Measurements from ENCODE around the gene TAS2R20.

The TAS2R20 gene

GRCh38 chr12:10957741-10958140, 40.4 kb downstream of the TAS2R20 start:
- Histone ChIP-seq H3K36me3 (ENCODE audit: insufficient read depth, low read length) (no peaks in the 10 kb centered on the region), H3K4me1 (ENCODE audit: control insufficient read depth, insufficient read depth, low read length) (no peaks in the 10 kb centered on the region), H3K9me3 (replicated peaks; ENCODE audit: low read length) (no peaks in the 10 kb centered on the region), H3K27me3 (ENCODE audit: control insufficient read depth, insufficient read depth, low read length) (no peaks in the 10 kb centered on the region), H3K4me2 (ENCODE audit: low read length) (no peak overlapping the region), H3K9ac (ENCODE audit: low read depth, low read length) (no peak overlapping the region), H3K4me3 (ENCODE audit: low read length) (no peak overlapping the region)

- Histone ChIP-seq H3K4me2 (ENCODE audit: low read length) (no peak overlapping the region), H3K4me3 (ENCODE audit: low read length) (no peak overlapping the region), H3K9ac (ENCODE audit: low read depth, low read length) (no peak overlapping the region), H3K36me3 (ENCODE audit: insufficient read depth, low read length) (no peaks in the 10 kb centered on the region), H3K27me3 (ENCODE audit: control insufficient read depth, insufficient read depth, low read length) (no peaks in the 10 kb centered on the region), H3K4me1 (ENCODE audit: control insufficient read depth, insufficient read depth, low read length) (no peaks in the 10 kb centered on the region), H3K9me3 (replicated peaks; ENCODE audit: low read length) (no peaks in the 10 kb centered on the region)
Measured at GRCh38 chr12:10956085-10956484, 42.0 kb downstream of the TAS2R20 start.

GRCh38 chr12:10952645-10953044, 45.5 kb downstream of the TAS2R20 start:
- H3K4me1 ChIP-seq (ENCODE audit: control insufficient read depth, insufficient read depth, low read length) = no peaks in the 10 kb centered on the region
- H3K36me3 ChIP-seq (ENCODE audit: insufficient read depth, low read length) = no peaks in the 10 kb centered on the region
- no peak overlapping the region for H3K9ac ChIP-seq (ENCODE audit: low read depth, low read length)
- no peaks in the 10 kb centered on the region for H3K9me3 ChIP-seq (replicated peaks; ENCODE audit: low read length)
- H3K27me3 ChIP-seq (ENCODE audit: control insufficient read depth, insufficient read depth, low read length) = no peaks in the 10 kb centered on the region
- H3K4me2 ChIP-seq (ENCODE audit: low read length) = no peak overlapping the region
- no peak overlapping the region for H3K4me3 ChIP-seq (ENCODE audit: low read length)
